GM21526 (cell line): ENCODE data around the gene PPP1R3G.
"Not testable (repeated sequence)": the region's sequence is repeated elsewhere in the genome, so short reads cannot be mapped to it uniquely, and the experiment has no call there.

Experiments
- ATAC-seq: cut with Tn5 transposase; IDR thresholded peaks from one replicate; pipeline ENCODE4 v1.9.1; 2021; ENCODE audit warnings: moderate library complexity; ENCODE audit not compliant: unreplicated experiment, low FRiP score

Gene PPP1R3G

GRCh38 chr6:5113096-5113495 lies 28.0 kb downstream of the PPP1R3G start:
- ATAC-seq = no peak

GRCh38 chr6:5115168-5115567 lies 30.0 kb downstream of the PPP1R3G start:
- no peak for ATAC-seq

GRCh38 chr6:5116243-5116991 lies 31.3 kb downstream of the PPP1R3G start:
- no peak for ATAC-seq

GRCh38 chr6:5119090-5119951 lies 34.2 kb downstream of the PPP1R3G start:
- ATAC-seq = no peak

GRCh38 chr6:5120011-5120410 lies 34.9 kb downstream of the PPP1R3G start:
- ATAC-seq = no peak

- not testable (repeated sequence) for ATAC-seq
Observed at GRCh38 chr6:5120543-5120942, 35.4 kb downstream of the PPP1R3G start.

- no peak for ATAC-seq
Observed at GRCh38 chr6:5121479-5121878, 36.3 kb downstream of the PPP1R3G start.

GRCh38 chr6:5121956-5122355 lies 36.8 kb downstream of the PPP1R3G start:
- no peak for ATAC-seq

- no peak for ATAC-seq
Observed at GRCh38 chr6:5122504-5123112, 37.5 kb downstream of the PPP1R3G start.

- no peak for ATAC-seq
Observed at GRCh38 chr6:5123296-5124143, 38.4 kb downstream of the PPP1R3G start.

- no peak for ATAC-seq
Observed at GRCh38 chr6:5124526-5124925, 39.4 kb downstream of the PPP1R3G start.

- ATAC-seq = no peak
Observed at GRCh38 chr6:5125152-5126006, 40.2 kb downstream of the PPP1R3G start.

- ATAC-seq = no peak
Observed at GRCh38 chr6:5126214-5126613, 41.1 kb downstream of the PPP1R3G start.

GRCh38 chr6:5127106-5127687 lies 42.1 kb downstream of the PPP1R3G start:
- ATAC-seq = no peak

GRCh38 chr6:5128351-5128750 lies 43.2 kb downstream of the PPP1R3G start:
- ATAC-seq = no peak

- no peak for ATAC-seq
Observed at GRCh38 chr6:5130135-5130866, 45.2 kb downstream of the PPP1R3G start.

GRCh38 chr6:5132731-5133130 lies 47.6 kb downstream of the PPP1R3G start:
- ATAC-seq = peak; percentile 78

GRCh38 chr6:5133943-5134342 lies 48.8 kb downstream of the PPP1R3G start:
- ATAC-seq = no peak
